Calu3 (cell line): Measurements from ENCODE around the gene CCDC127. TPM values are rescaled to one million over a fixed set of nuclear protein-coding genes. Genes with fewer than 3 reads are reported as not detected.

Experiments used
- BruUV-seq: library from RNA; stranded (reverse); fragments of 400-500 nt; replicated peaks from 2 replicates; lab custom pipeline; 2021; lab: Mats Ljungman, UMichigan
- CTCF ChIA-PET: fragments of 300-600 bp; sonication (Branson Sonifier 250); formaldehyde crosslinking; loops from one replicate; lab custom pipeline; 2022; ENCODE audit warnings: antibody characterized with exemption; lab: Charles Lee
- DNase-seq: peaks from one replicate; pipeline ENCODE4 v3.0.0; 2022
- H3K27ac Mint-ChIP-seq: one replicate; pipeline ENCODE4 v1.8.0; 2022; ENCODE audit warnings: mixed read lengths; ENCODE audit not compliant: unreplicated experiment
- H3K27me3 Mint-ChIP-seq: one replicate; pipeline ENCODE4 v1.8.0; 2022; ENCODE audit warnings: mixed read lengths; ENCODE audit not compliant: unreplicated experiment
- H3K36me3 Mint-ChIP-seq: one replicate; pipeline ENCODE4 v1.8.0; 2022; ENCODE audit warnings: mild to moderate bottlenecking, moderate library complexity, mixed read lengths; ENCODE audit not compliant: insufficient read depth, unreplicated experiment
- H3K4me1 Mint-ChIP-seq: one replicate; pipeline ENCODE4 v1.8.0; 2022; ENCODE audit warnings: mild to moderate bottlenecking, low read depth, mixed read lengths; ENCODE audit not compliant: unreplicated experiment
- H3K4me3 Mint-ChIP-seq: one replicate; pipeline ENCODE4 v1.8.0; 2022; ENCODE audit warnings: mild to moderate bottlenecking, low read depth, moderate library complexity, mixed read lengths; ENCODE audit not compliant: unreplicated experiment
- H3K9me3 Mint-ChIP-seq: one replicate; pipeline ENCODE4 v1.8.0; 2022; ENCODE audit warnings: low read depth, mixed read lengths; ENCODE audit not compliant: unreplicated experiment
- intact Hi-C: fragments of 100-400 bp; cut with micrococcal nuclease; formaldehyde crosslinking; loops from one replicate; pipeline ENCODE4 v1.10.0; 2022; ENCODE audit not compliant: unreplicated experiment
- total RNA-seq: library from RNA; stranded (reverse); gene quantifications from 2 replicates; pipeline ENCODE4 v1.2.3, GENCODE V29; 2022
- TF ChIP-seq, protein P1 (sequence below): fragments of 200-600 bp; IDR thresholded peaks from one replicate; pipeline ENCODE4 v1.8.0; 2022; ENCODE audit warnings: antibody characterized with exemption; ENCODE audit not compliant: unreplicated experiment

CCDC127 gene
- total RNA-seq, 1 experiment from 2014 or later: 7.3 TPM

DNA sequence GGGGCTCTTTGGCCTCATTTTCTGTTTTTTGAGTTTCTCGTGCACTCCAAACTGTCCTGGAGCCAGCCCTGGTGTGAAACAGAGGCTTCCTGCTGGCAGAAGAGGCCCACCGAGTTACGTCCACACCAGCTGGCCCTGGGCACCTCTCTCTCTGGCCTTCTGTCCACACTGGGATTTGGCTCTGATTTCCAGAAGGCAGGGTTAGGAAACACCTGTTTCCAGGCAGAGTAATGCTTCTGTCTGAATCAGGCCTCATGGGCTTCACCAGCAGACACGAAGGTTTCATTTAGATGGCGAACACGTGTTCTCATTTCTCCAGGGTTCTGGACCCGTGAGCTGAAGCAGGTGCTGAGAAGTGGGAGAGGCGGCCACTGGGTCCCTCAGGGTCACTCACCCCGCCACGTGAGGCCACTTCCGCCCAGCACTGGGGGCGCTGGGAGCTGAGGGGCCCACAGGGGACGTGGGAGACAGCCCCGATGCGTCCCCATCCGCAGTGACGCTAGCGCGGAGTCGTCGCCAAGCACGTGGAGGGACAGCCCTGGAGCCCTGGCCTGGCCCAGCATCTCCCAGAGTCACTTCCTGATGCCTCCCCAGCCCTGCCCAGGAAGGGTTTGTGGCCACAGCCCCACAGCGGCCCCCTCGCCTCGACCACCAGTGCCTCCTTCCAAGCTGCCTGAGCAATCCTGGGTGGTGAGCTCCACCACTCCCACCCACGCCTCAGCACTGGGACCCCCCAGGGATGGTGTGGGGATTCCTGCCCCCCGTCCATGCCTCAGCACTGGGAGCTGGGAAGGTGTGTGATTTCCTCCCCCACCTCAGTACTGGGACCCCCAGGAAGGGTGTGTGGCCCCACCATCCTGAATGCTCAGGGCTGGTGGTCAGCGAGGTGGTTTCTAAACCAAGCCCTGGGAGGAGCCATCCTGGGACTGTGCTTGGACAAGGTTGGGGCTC is 31.6 kb downstream of the CCDC127 start:
- no TSS peak for BruUV-seq
- Mint-ChIP-seq H3K27me3 (peaks cover 47% of the 10 kb centered on the region), H3K4me3 (no peak overlapping the region), H3K9me3 (no peaks in the 10 kb centered on the region), H3K4me1 (peaks cover 9% of the 10 kb centered on the region), H3K36me3 (no peaks in the 10 kb centered on the region), H3K27ac (no peak overlapping the region)
- DNase-seq: no peak
- CTCF ChIA-PET: no interaction called here
- TF ChIP-seq, protein P1, sequence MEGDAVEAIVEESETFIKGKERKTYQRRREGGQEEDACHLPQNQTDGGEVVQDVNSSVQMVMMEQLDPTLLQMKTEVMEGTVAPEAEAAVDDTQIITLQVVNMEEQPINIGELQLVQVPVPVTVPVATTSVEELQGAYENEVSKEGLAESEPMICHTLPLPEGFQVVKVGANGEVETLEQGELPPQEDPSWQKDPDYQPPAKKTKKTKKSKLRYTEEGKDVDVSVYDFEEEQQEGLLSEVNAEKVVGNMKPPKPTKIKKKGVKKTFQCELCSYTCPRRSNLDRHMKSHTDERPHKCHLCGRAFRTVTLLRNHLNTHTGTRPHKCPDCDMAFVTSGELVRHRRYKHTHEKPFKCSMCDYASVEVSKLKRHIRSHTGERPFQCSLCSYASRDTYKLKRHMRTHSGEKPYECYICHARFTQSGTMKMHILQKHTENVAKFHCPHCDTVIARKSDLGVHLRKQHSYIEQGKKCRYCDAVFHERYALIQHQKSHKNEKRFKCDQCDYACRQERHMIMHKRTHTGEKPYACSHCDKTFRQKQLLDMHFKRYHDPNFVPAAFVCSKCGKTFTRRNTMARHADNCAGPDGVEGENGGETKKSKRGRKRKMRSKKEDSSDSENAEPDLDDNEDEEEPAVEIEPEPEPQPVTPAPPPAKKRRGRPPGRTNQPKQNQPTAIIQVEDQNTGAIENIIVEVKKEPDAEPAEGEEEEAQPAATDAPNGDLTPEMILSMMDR: no peak
- intact Hi-C loops: no loop called here

GRCh38 chr5:185095-186070 is 32.6 kb downstream of the CCDC127 start:
- Mint-ChIP-seq H3K36me3 (no peaks in the 10 kb centered on the region), H3K27me3 (peaks cover 48% of the 10 kb centered on the region), H3K27ac (no peak overlapping the region), H3K4me3 (no peak overlapping the region), H3K9me3 (no peaks in the 10 kb centered on the region), H3K4me1 (peaks cover 9% of the 10 kb centered on the region)
- TF ChIP-seq, protein P1: no peak
- no peak for DNase-seq
- CTCF ChIA-PET: no interaction called here
- intact Hi-C loops: no loop called here
- BruUV-seq: no TSS peak

- Mint-ChIP-seq H3K9me3 (no peaks in the 10 kb centered on the region), H3K27me3 (peaks cover 49% of the 10 kb centered on the region), H3K27ac (no peak overlapping the region), H3K4me1 (peaks cover 9% of the 10 kb centered on the region), H3K36me3 (no peaks in the 10 kb centered on the region), H3K4me3 (no peak overlapping the region)
- TF ChIP-seq, protein P1: no peak
- CTCF ChIA-PET: no interaction called here
- no TSS peak for BruUV-seq
- no peak for DNase-seq
- intact Hi-C loops: no loop called here
These were observed 33.5 kb downstream of the CCDC127 start for GRCh38 chr5:184471-184870.

- H3K36me3 Mint-ChIP-seq: no peaks in the 10 kb centered on the region
- no peaks in the 10 kb centered on the region for H3K4me1 Mint-ChIP-seq
- peaks cover 71% of the 10 kb centered on the region for H3K27me3 Mint-ChIP-seq
- no TSS peak for BruUV-seq
- CTCF ChIA-PET: no interaction called here
- H3K4me3 Mint-ChIP-seq: no peak overlapping the region
- intact Hi-C loops: no loop called here
- no peaks in the 10 kb centered on the region for H3K9me3 Mint-ChIP-seq
- DNase-seq: no peak
- H3K27ac Mint-ChIP-seq: no peak overlapping the region
- TF ChIP-seq, protein P1: no peak
These were observed 35.8 kb downstream of the CCDC127 start for GRCh38 chr5:182126-182525.
